K562 (cell line): ENCODE results near the gene TMEM151A. TPM values are rescaled to one million over a fixed set of nuclear protein-coding genes. Genes with fewer than 3 reads are reported as not detected.
A peak's percentile ranks its signal among the peaks of the same experiment; 100 is the strongest.

Experiments used
- ATAC-seq: fragments of 200-7000 bp; cut with Tn5 transposase; 3 replicates; pipeline ENCODE4 v1.9.1; 2020; ENCODE audit warnings: moderate library complexity
- BruUV-seq: library from RNA; stranded (reverse); fragments of 400-500 nt; replicated peaks from 2 replicates; lab custom pipeline; 2021; lab: Mats Ljungman, UMichigan
- CTCF ChIA-PET: fragments of 300-600 bp; formaldehyde crosslinking; extraction: SDS; loops from one replicate; lab custom pipeline; 2021; ENCODE audit warnings: low intra/inter-chr PET ratio; lab: Yijun Ruan, JAX
- POLR2A ChIA-PET: fragments of 300-600, 350-650 bp; sonication (Branson Sonifier 250); formaldehyde crosslinking; extraction: SDS; loops from one replicate; lab custom pipeline; 2021; ENCODE audit warnings: antibody characterized with exemption, inconsistent platforms; lab: Yijun Ruan, JAX
- DNase-seq, 4 experiments: peaks; one replicate each; pipeline versions ENCODE4 v3.0.0 to v3.0.0-alpha.2; 2011 to 2018; ENCODE audit warnings: low spot score in 3 of 4, mixed read lengths in 3 of 4; ENCODE audit errors: extremely low read depth in 1 of 4
- FAIRE-seq: peaks from 2 replicates; lab custom pipeline; 2011; peaks lifted over from hg19 to GRCh38; lab: Jason Lieb, UNC
- H2AFZ ChIP-seq: 2 replicates; pipeline ENCODE4 v1.6.0; 2011; ENCODE audit warnings: low read depth, low read length, control low read depth, inconsistent platforms
- H3K27ac ChIP-seq: fragments of 200-600 bp; 3 replicates; pipeline ENCODE4 v1.8.0; 2011; ENCODE audit warnings: low read depth, mild to moderate bottlenecking, control low read depth, inconsistent platforms, low read length, moderate library complexity, mixed read lengths; ENCODE audit errors: extremely low read depth
- H3K27me3 ChIP-seq, 2 experiments: fragments of 300-600 bp in 1 of 2; 2 replicates in 1 of 2; 3 replicates in 1 of 2; pipeline versions ENCODE4 v1.6.0 to v1.8.0; 2011; ENCODE audit warnings: inconsistent platforms in 2 of 2, low read length in 2 of 2, mild to moderate bottlenecking in 1 of 2, mixed read lengths in 1 of 2, moderate library complexity in 1 of 2; ENCODE audit not compliant: control insufficient read depth in 2 of 2, insufficient read depth in 2 of 2
- H3K36me3 ChIP-seq: fragments of 300-600 bp; 3 replicates; pipeline ENCODE4 v1.8.0; 2011; ENCODE audit warnings: mild to moderate bottlenecking, low read length, inconsistent platforms; ENCODE audit not compliant: control insufficient read depth, insufficient read depth
- H3K4me1 ChIP-seq, 2 experiments: fragments of 200-600 bp in 1 of 2; replicated peaks in 1 of 2; 2 replicates in 1 of 2; 3 replicates in 1 of 2; pipeline versions ENCODE4 v1.5.1 to v1.8.0; 2011; ENCODE audit warnings: inconsistent platforms in 2 of 2, low read length in 2 of 2, mild to moderate bottlenecking in 1 of 2, mixed read lengths in 1 of 2, moderate library complexity in 1 of 2; ENCODE audit not compliant: control insufficient read depth in 2 of 2, insufficient read depth in 2 of 2
- H3K4me2 ChIP-seq: 2 replicates; pipeline ENCODE4 v1.6.1; 2011; ENCODE audit warnings: low read length, control low read depth, inconsistent platforms, mixed read lengths; ENCODE audit not compliant: insufficient read depth
- H3K4me3 ChIP-seq: fragments of 200-600 bp; sonication (generic), shearing (Covaris generic); 2 replicates; pipeline ENCODE4 v1.5.1; 2016; ENCODE audit warnings: control low read depth, inconsistent platforms
- H3K79me2 ChIP-seq: fragments of 200-600 bp; 3 replicates; pipeline ENCODE4 v1.8.0; 2011; ENCODE audit warnings: low read length, inconsistent platforms; ENCODE audit not compliant: control insufficient read depth, insufficient read depth
- H3K9ac ChIP-seq, 2 experiments: 2 replicates each; pipeline versions ENCODE4 v1.6.0 to v1.6.1; 2011; ENCODE audit warnings: low read depth in 2 of 2, low read length in 2 of 2, control low read depth in 1 of 2, inconsistent platforms in 1 of 2, mild to moderate bottlenecking in 1 of 2, mixed read lengths in 1 of 2; ENCODE audit not compliant: insufficient read depth in 1 of 2
- H3K9me1 ChIP-seq: one replicate; pipeline ENCODE4 v1.6.0; 2011; ENCODE audit warnings: inconsistent platforms, mild to moderate bottlenecking, low read length, moderate library complexity; ENCODE audit not compliant: control insufficient read depth, insufficient read depth
- H3K9me3 ChIP-seq: replicated peaks from 2 replicates; pipeline ENCODE4 v1.5.1; 2011; ENCODE audit warnings: low read depth, low read length, inconsistent platforms; ENCODE audit not compliant: control insufficient read depth, insufficient read depth
- H4K20me1 ChIP-seq: replicated peaks from 2 replicates; pipeline ENCODE4 v1.6.1; 2011; ENCODE audit warnings: low read length, inconsistent platforms, mixed read lengths; ENCODE audit not compliant: control insufficient read depth, insufficient read depth
- MEIS2 ChIP-seq: fragments of 450-650 bp; IDR thresholded peaks from 2 replicates; pipeline ENCODE4 v1.6.1; 2014; ENCODE audit warnings: mild to moderate bottlenecking; ENCODE audit not compliant: partially characterized antibody
- POLR2G ChIP-seq: fragments of 200-400 bp; formaldehyde crosslinking; IDR thresholded peaks from 2 replicates; pipeline ENCODE4 v1.6.1; 2017; ENCODE audit warnings: low read depth, mild to moderate bottlenecking, antibody characterized with exemption, low read length, moderate library complexity
- RBM39 ChIP-seq: fragments of 200-400 bp; formaldehyde crosslinking; optimal IDR thresholded peaks from 2 replicates; pipeline ENCODE3; 2018; ENCODE audit warnings: low read depth, low read length
- RFX1 ChIP-seq: fragments of 450-650 bp; IDR thresholded peaks from 2 replicates; pipeline ENCODE4 v1.6.1; 2016; ENCODE audit warnings: mild to moderate bottlenecking, moderate library complexity
- SPI1 ChIP-seq: IDR thresholded peaks from 2 replicates; pipeline ENCODE4 v1.6.1; 2011; ENCODE audit warnings: low read depth, low read length, control low read depth, borderline replicate concordance
- ZNF318 ChIP-seq, 2 experiments: fragments of 450-650 bp; IDR thresholded peaks; 2 replicates each; pipeline ENCODE4 v1.6.1; 2016; ENCODE audit warnings: mild to moderate bottlenecking in 2 of 2, borderline replicate concordance in 1 of 2, low read depth in 1 of 2, moderate library complexity in 1 of 2
- whole genome bisulfite sequencing: fragments of 100-300 bp; shearing (Covaris generic); methylation state at CpG from one replicate; pipeline ENCODE4 v1.1.6; 2016; ENCODE audit warnings: low coverage, mixed read lengths; ENCODE audit not compliant: insufficient coverage; ENCODE audit errors: missing lambda C conversion rate; 5-methylcytosine and 5-hydroxymethylcytosine counted together
- in situ Hi-C: fragments of 300-500 bp; cut with MboI; formaldehyde crosslinking; loops from 4 replicates; pipeline ENCODE4 v1.15.0; 2018; ENCODE audit warnings: inconsistent platforms, mixed read lengths
- intact Hi-C: fragments of 100-400 bp; cut with micrococcal nuclease; formaldehyde crosslinking; loops from 2 replicates; pipeline ENCODE4 v1.14.2; 2022
- polyA plus RNA-seq, 8 experiments: library from polyadenylated mRNA; depleted of rRNA in 4 of 8; stranded (reverse) in 5 of 8; unstranded in 3 of 8; fragments of >200 nt; fragmentation: Nextera tagmentation in 2 of 8; fragmentation: Illumina TruSeq in 1 of 8; extraction: Ambion mirVana in 2 of 8; extraction: Trizol in 1 of 8; gene quantifications; 2 replicates each; pipeline versions ENCODE4 v1.2.1 to v1.2.3, GENCODE V29; 2011 to 2014; ENCODE audit warnings: inconsistent platforms in 1 of 8, missing spikeins in 1 of 8
- total RNA-seq, 7 experiments: library from RNA; depleted of rRNA in 6 of 7; stranded (reverse); fragments of >200 nt in 6 of 7; fragmentation: Illumina TruSeq in 2 of 7; extraction: Trizol in 2 of 7; gene quantifications; 2 replicates each; pipeline versions ENCODE4 v1.2.1 to v1.2.3, GENCODE V29; 2011 to 2021; ENCODE audit warnings: low replicate concordance in 1 of 7

TMEM151A gene
- total and polyA plus RNA-seq, 9 of the 15 experiments (the other 6 are each of a cell fraction or from before 2014, with no cell fraction given): not detected

DNA sequence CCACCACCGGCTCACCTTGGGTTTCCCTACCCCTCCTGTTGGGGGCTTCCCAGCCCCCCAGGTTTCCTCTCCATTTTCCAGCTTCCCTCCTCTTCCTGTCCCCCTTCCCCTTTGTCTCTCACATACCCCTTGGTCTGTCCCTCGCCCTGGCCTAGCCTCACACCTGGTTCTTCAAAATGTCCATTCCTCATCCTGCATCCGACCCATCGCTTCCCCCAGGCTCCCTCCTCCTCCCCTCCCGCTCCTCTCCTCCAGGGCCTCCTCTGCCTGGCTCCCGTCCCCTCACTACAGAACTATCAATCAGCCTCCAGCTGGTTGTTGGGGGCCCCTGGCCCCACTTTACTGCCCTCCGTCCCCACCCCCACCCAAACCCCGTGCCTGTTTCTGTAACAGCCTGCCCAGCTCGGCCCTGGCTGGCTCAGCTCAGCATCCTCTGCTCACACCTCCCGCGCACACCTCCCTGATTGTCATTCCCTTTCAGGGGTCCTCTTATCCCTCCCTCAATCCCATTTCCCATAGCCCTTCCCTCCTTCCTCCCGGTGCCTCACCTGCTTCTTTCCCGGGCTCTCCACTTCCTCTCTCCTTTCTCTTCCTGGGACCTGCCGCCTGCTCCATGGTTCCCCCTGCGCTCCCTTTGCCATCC, 12.5 kb upstream of the TMEM151A start:
- WGBS: 42% methylated on average over 6 of the region's 15 CpGs
- no peaks in the 10 kb centered on the region for H3K9me3 ChIP-seq
- H3K27ac ChIP-seq: no peak overlapping the region
- H3K4me3 ChIP-seq: no peak overlapping the region
- peaks cover 4% of the 10 kb centered on the region for H3K9me1 ChIP-seq
- peaks cover 27% of the 10 kb centered on the region; the same call in 2 of the 3 replicates for H3K36me3 ChIP-seq
- in situ Hi-C loops: no loop called here
- no peaks in the 10 kb centered on the region for H3K27me3 ChIP-seq
- H3K4me1 ChIP-seq: peaks cover 2 to 36% of the 10 kb centered on the region in 2 experiments; a peak in 3 of 5 replicates
- H3K9ac ChIP-seq: no peak overlapping the region; a peak in 1 of 4 replicates
- H3K4me2 ChIP-seq: no peak overlapping the region
- DNase-seq: no peak
- no peak overlapping the region for H2AFZ ChIP-seq
- no peak for FAIRE-seq
- TF ChIP-seq SPI1: 0 out of 2 replicates have a peak, but pooled peaks have one; percentile 27
- no peak for TF ChIP-seq RBM39
- ChIA-PET CTCF (no interaction called here), POLR2A (interaction anchor here (0.6 to 3.0 kb wide), 2 partner anchors 10 to 36 kb away, joined by 6 to 14 read pairs; partner anchors contain the start of gene YIF1A)
- H4K20me1 ChIP-seq: peaks cover 19% of the 10 kb centered on the region
- H3K79me2 ChIP-seq: no peaks in the 10 kb centered on the region
- ATAC-seq: no peak
- BruUV-seq: no TSS peak
- intact Hi-C loops: no loop called here

- no peaks in the 10 kb centered on the region for H3K27me3 ChIP-seq
- no peak for DNase-seq
- CTCF ChIA-PET: no interaction called here
- no peak overlapping the region for H3K4me3 ChIP-seq
- ATAC-seq: no peak
- in situ Hi-C loops (no loop called here), intact Hi-C loops (no loop called here)
- BruUV-seq: no TSS peak
- H4K20me1 ChIP-seq: peaks cover 19% of the 10 kb centered on the region
- 63% methylated on average over 6 of the region's 14 CpGs for WGBS
- H3K36me3 ChIP-seq: peaks cover 27% of the 10 kb centered on the region; the same call in 2 of the 3 replicates
- H3K9ac ChIP-seq: no peak overlapping the region
- FAIRE-seq: no peak
- no peak overlapping the region for H2AFZ ChIP-seq
- POLR2A ChIA-PET: interaction anchor here (0.6 to 3.7 kb wide), 7 partner anchors 8 to 62 kb away, joined by 3 to 21 read pairs (median 4); partner anchors contain the start of gene YIF1A
- H3K4me1 ChIP-seq: peaks cover 2 to 46% of the 10 kb centered on the region in 2 experiments; a peak in 3 of 5 replicates
- H3K9me1 ChIP-seq: peaks cover 4% of the 10 kb centered on the region
- H3K27ac ChIP-seq: no peak overlapping the region
- H3K79me2 ChIP-seq: no peaks in the 10 kb centered on the region
- no peak overlapping the region for H3K4me2 ChIP-seq
- no peaks in the 10 kb centered on the region for H3K9me3 ChIP-seq
- TF ChIP-seq ZNF318 (IDR thresholded peaks at IDR 0.05; ENCODE audit: borderline replicate concordance in 1 of 2, low read depth in 1 of 2): no peak
- TF ChIP-seq MEIS2: peak; percentile 5
- peak; percentile 32; the same call in 1 of the 2 replicates for TF ChIP-seq RFX1
- TF ChIP-seq POLR2G: peak; percentile 65
Measured at GRCh38 chr11:66280428-66280827, 11.3 kb upstream of the TMEM151A start.
